GM12801 (cell line): Measurements from ENCODE around the gene UNC13B.

Experiments used
- TF ChIP-seq, protein P1 (sequence below): IDR thresholded peaks from one replicate; pipeline ENCODE4 v1.5.1; 2011; ENCODE audit warnings: control low read depth; ENCODE audit not compliant: insufficient read length; ENCODE audit errors: extremely low read depth

The UNC13B gene

DNA sequence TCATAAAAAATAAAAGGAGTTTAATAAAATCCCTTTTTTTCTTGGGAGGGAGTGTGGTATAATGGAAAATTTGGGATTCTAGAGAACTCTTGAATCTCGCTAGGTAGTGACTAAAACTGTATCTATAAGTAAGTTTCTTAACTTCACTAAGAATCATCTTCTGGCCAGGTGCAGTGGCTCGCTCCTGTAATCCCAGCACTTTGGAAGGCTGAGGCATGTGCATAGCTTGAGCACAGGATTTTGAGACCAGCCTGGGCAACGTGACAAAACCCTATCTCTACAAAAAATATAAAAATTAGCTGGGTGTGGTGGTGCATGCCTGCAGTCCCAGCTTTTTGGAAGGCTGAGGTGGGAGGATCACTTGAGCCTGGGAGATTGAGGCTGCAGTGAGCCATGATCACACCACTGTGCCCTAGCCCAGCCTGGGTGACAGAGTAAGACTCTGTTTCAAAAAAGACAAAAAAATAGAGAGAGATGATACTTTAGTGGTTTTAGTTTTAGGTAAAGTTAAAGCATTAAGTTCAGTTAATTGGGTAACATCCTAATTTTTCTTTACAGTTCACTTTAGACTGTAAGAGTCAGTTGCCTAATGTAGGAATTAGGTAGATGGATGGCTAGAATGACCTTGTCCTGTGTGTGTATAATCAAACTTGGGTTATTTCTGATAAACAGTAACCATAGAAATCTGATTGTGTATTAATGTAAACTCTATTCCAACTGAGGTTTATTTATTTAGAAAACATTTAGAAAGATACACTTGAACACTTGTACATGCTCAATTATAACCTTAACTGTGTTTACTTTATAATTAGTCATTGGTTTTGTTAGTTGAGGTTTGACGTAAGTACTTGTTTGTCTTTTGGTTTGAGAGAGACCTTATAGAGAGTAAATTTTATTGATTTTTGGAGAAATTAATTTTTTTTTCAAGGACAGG is 17.8 kb downstream of the UNC13B start:
- TF ChIP-seq, protein P1, sequence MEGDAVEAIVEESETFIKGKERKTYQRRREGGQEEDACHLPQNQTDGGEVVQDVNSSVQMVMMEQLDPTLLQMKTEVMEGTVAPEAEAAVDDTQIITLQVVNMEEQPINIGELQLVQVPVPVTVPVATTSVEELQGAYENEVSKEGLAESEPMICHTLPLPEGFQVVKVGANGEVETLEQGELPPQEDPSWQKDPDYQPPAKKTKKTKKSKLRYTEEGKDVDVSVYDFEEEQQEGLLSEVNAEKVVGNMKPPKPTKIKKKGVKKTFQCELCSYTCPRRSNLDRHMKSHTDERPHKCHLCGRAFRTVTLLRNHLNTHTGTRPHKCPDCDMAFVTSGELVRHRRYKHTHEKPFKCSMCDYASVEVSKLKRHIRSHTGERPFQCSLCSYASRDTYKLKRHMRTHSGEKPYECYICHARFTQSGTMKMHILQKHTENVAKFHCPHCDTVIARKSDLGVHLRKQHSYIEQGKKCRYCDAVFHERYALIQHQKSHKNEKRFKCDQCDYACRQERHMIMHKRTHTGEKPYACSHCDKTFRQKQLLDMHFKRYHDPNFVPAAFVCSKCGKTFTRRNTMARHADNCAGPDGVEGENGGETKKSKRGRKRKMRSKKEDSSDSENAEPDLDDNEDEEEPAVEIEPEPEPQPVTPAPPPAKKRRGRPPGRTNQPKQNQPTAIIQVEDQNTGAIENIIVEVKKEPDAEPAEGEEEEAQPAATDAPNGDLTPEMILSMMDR = no peak

DNA sequence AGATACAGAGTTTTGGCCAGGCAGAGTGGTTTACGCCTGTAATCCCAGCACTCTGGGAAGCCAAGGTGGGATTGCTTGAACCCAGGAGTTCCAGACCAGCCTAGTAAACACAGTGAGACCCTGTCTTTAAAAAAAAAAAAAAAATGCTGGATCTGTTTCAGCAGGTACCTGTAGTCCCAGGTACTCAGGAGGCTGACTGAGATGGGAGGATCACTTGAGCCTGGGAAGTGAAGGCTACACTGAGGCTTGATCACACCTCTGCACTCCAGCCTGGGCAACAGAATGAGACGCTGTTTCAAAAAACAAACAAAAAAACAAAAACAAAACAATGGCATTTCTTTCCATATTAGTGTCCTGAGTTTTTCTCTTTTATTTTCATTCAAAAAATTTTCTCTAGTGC is 19.0 kb downstream of the UNC13B start:
- TF ChIP-seq, protein P1 = no peak

DNA sequence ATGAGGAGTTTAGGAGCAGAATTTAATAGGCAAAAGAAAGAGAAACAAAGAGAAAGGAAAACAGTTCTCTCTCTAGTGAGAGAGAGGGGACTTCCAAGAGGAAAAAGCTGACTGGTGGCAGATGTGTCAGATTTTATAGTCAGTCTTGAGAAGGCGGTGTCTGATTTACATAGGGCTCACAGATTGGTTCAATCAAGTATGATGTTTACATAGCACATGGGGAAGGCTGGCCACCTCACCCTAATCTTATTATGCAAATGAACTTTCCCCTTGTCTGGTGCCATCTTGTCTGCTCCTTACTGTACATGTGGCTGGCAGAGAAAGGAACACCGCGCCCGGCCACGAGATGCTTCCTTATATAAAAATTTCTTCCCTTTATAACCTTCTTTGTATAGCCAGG is 24.7 kb downstream of the UNC13B start:
- TF ChIP-seq, protein P1 = no peak

DNA sequence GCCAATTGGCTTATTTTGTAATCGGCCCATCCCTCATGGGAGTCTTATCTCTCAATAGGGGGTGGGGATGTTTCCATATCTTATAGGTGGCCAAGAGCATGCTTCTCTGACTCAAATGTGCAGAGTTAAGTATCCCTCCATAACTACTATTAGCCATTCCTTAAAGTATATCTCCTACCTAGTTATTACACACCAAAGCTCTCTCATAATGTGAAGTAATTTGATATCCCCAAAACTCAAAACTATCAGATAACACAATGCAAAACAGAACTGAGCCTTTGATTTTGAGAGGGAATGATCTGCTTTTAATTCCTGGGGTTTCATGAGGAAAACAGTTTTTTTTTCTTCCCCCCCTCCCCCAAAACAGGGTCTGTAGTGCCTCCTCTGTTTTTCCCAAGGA is 28.4 kb downstream of the UNC13B start:
- TF ChIP-seq, protein P1 = no peak

DNA sequence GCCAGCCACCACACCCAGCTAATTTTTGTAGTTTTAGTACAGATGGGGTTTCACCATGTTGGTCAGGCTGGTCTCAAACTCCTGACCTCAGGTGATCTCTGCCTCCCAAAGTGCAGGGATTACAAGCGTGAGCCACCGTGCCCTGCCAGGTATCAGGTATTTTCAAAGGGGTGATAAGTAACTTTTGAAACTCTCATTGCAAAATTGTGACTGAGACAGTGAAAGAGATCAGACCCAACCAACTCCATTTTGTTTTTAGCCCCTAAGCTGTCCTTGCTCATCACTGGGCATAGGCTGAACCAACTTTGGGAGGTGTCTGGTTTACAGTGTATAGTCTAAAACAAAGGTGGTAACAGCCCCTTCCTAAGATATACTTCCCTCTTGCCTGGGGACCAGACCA is 29.3 kb downstream of the UNC13B start:
- TF ChIP-seq, protein P1 = no peak

DNA sequence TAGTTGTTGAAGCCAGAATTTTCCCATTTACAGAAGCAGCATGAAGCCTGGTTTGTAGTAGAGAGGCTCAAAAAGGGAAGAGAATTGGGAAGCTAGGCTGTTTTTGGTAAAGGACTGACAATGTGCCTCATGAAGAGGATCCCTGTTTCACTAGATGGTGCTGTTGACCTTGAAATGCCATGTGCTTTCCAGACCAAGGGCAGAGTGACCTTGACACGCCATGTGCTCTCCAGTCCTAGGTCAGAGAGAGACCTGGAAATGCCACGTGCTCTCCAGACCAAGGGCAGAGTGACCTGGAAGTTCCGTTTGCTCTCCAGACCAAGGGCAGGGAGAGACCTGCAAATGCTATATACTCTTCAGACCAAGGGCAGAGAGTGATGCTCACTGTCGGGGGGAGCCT is 32.0 kb downstream of the UNC13B start:
- TF ChIP-seq, protein P1 = no peak

DNA sequence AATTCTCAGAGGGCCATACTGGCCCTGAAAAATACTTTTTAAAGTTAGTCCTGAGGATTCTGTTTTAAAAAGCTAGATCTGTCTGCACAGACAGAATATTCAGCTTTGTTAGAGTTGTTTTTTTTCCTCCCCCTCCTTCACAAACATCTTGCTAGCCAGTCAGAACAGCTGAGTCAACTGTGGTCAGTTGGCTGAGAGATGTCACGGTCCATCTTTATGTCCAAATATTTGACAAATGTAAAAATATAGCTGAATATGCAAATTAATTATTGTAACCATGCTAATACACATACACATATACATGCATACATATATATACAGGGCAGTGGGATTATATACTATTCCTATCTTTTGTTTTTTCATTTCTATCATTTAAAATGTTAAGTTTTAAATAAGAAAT is 33.9 kb downstream of the UNC13B start:
- TF ChIP-seq, protein P1 = no peak
